MM.1S (cell line): ENCODE results near the gene ODR4.

Experiments used
- CTCF ChIP-seq: fragments of 300-600 bp; sonication (generic); IDR thresholded peaks from 2 replicates; pipeline ENCODE4 v1.5.1; 2016; ENCODE audit warnings: antibody characterized with exemption, low read length, mixed read lengths
- EZH2 ChIP-seq: fragments of 300-600 bp; sonication (generic); optimal IDR thresholded peaks from 2 replicates; pipeline ENCODE3; 2017; ENCODE audit warnings: low read depth, mild to moderate bottlenecking, antibody characterized with exemption, low read length, mixed read lengths
- EZH2phosphoT487 ChIP-seq: fragments of 300-600 bp; sonication (generic); IDR thresholded peaks from 2 replicates; pipeline ENCODE4 v1.6.1; 2018; ENCODE audit warnings: antibody characterized with exemption, low read length

GRCh38 chr1:186461014-186461413, 85.4 kb downstream of the ODR4 start, which contains the start of gene PDC:
- TF ChIP-seq CTCF, result no peak
- no peak for TF ChIP-seq EZH2
- TF ChIP-seq EZH2phosphoT487, result no peak
